GM12878 (cell line): ENCODE data around the gene PKP2. TPM values are rescaled to one million over a fixed set of nuclear protein-coding genes. Genes with fewer than 3 reads are reported as not detected.

ENCODE experiments used
- FOXM1 ChIP-seq: IDR thresholded peaks from 2 replicates; pipeline ENCODE4 v1.6.1; 2012; ENCODE audit warnings: low read depth, mild to moderate bottlenecking, inconsistent platforms, low read length, moderate library complexity
- polyA plus RNA-seq, 11 experiments: library from polyadenylated mRNA; depleted of rRNA in 4 of 11; unstranded in 6 of 11; stranded (reverse) in 5 of 11; fragments of >200 nt; fragmentation: Nextera tagmentation in 4 of 11; fragmentation: Illumina TruSeq in 1 of 11; extraction: Ambion mirVana in 4 of 11; extraction: Trizol in 1 of 11; gene quantifications; 1 replicate in 1 of 11; 2 replicates in 10 of 11; pipeline versions ENCODE4 v1.2.1 to v1.2.3, GENCODE V29; 2011 to 2016; ENCODE audit warnings: inconsistent platforms in 2 of 11, missing spikeins in 2 of 11, low read depth in 1 of 11
- total RNA-seq, 4 experiments: library from RNA; depleted of rRNA in 3 of 4; stranded (reverse); fragments of >200 nt in 3 of 4; fragmentation: Illumina TruSeq in 1 of 4; extraction: Trizol in 1 of 4; gene quantifications; 2 replicates each; pipeline versions ENCODE4 v1.2.1 to v1.2.3, GENCODE V29; 2013 to 2021
- TF ChIP-seq, protein P1 (sequence below): fragments of 450-650 bp; IDR thresholded peaks from 2 replicates; pipeline ENCODE4 v1.6.1; 2017; ENCODE audit warnings: mild to moderate bottlenecking, low read depth, inconsistent platforms; ENCODE audit not compliant: poor library complexity, severe bottlenecking
- TF ChIP-seq, protein P2 (sequence below): IDR thresholded peaks from 2 replicates; pipeline ENCODE4 v1.6.1; 2011; ENCODE audit warnings: low read depth, mild to moderate bottlenecking, low read length, moderate library complexity, borderline replicate concordance; ENCODE audit errors: extremely low read depth
- TF ChIP-seq, protein P3 (sequence below): fragments of 450-650 bp; formaldehyde crosslinking; IDR thresholded peaks from 2 replicates; pipeline ENCODE4 v1.5.0; 2022; ENCODE audit warnings: mild to moderate bottlenecking, missing genetic modification characterization
- TF ChIP-seq, protein P4 (sequence below): fragments of 450-650 bp; IDR thresholded peaks from 2 replicates; pipeline ENCODE4 v1.6.1; 2014; ENCODE audit warnings: mild to moderate bottlenecking

The PKP2 gene
- total and polyA plus RNA-seq, 10 of the 15 experiments (the other 5 are each of a cell fraction or from before 2014, with no cell fraction given) = 0.02 to 4.1 (median 0.07) TPM; not detected in 4

DNA sequence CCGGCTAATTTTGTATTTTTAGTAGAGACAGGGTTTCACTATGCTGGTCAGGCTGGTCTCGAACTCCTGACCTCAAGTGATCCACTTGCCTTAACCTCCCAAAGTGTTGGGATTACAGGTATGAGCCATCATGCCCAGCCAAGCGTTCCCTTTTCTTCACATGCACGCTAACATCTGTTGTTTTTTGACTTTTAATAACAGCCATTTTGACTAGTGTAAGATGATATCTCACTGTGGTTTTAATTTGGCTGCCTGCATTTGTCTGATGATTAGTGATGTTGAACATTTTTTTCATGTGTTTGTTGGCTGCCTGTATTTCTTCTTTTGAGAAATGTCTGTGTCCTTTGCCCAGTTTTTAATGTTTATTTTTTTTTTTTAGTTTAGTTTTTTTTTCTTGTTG is 130.7 kb downstream of the PKP2 start (continued):
- TF ChIP-seq, protein P1, sequence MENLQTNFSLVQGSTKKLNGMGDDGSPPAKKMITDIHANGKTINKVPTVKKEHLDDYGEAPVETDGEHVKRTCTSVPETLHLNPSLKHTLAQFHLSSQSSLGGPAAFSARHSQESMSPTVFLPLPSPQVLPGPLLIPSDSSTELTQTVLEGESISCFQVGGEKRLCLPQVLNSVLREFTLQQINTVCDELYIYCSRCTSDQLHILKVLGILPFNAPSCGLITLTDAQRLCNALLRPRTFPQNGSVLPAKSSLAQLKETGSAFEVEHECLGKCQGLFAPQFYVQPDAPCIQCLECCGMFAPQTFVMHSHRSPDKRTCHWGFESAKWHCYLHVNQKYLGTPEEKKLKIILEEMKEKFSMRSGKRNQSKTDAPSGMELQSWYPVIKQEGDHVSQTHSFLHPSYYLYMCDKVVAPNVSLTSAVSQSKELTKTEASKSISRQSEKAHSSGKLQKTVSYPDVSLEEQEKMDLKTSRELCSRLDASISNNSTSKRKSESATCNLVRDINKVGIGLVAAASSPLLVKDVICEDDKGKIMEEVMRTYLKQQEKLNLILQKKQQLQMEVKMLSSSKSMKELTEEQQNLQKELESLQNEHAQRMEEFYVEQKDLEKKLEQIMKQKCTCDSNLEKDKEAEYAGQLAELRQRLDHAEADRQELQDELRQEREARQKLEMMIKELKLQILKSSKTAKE = no peak
- TF ChIP-seq, protein P2, sequence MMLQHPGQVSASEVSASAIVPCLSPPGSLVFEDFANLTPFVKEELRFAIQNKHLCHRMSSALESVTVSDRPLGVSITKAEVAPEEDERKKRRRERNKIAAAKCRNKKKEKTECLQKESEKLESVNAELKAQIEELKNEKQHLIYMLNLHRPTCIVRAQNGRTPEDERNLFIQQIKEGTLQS = no peak
- no peak for TF ChIP-seq FOXM1
- TF ChIP-seq, protein P3, sequence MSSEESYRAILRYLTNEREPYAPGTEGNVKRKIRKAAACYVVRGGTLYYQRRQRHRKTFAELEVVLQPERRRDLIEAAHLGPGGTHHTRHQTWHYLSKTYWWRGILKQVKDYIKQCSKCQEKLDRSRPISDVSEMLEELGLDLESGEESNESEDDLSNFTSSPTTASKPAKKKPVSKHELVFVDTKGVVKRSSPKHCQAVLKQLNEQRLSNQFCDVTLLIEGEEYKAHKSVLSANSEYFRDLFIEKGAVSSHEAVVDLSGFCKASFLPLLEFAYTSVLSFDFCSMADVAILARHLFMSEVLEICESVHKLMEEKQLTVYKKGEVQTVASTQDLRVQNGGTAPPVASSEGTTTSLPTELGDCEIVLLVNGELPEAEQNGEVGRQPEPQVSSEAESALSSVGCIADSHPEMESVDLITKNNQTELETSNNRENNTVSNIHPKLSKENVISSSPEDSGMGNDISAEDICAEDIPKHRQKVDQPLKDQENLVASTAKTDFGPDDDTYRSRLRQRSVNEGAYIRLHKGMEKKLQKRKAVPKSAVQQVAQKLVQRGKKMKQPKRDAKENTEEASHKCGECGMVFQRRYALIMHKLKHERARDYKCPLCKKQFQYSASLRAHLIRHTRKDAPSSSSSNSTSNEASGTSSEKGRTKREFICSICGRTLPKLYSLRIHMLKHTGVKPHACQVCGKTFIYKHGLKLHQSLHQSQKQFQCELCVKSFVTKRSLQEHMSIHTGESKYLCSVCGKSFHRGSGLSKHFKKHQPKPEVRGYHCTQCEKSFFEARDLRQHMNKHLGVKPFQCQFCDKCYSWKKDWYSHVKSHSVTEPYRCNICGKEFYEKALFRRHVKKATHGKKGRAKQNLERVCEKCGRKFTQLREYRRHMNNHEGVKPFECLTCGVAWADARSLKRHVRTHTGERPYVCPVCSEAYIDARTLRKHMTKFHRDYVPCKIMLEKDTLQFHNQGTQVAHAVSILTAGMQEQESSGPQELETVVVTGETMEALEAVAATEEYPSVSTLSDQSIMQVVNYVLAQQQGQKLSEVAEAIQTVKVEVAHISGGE (CRISPR knock-in tag) = no peak
- TF ChIP-seq, protein P4, sequence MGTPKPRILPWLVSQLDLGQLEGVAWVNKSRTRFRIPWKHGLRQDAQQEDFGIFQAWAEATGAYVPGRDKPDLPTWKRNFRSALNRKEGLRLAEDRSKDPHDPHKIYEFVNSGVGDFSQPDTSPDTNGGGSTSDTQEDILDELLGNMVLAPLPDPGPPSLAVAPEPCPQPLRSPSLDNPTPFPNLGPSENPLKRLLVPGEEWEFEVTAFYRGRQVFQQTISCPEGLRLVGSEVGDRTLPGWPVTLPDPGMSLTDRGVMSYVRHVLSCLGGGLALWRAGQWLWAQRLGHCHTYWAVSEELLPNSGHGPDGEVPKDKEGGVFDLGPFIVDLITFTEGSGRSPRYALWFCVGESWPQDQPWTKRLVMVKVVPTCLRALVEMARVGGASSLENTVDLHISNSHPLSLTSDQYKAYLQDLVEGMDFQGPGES = no peak
